GM18505 (cell line): ENCODE data around the gene G0S2.
"Not testable (repeated sequence)": the region's sequence is repeated elsewhere in the genome, so short reads cannot be mapped to it uniquely, and the experiment has no call there.

Experiments used
- ATAC-seq: cut with Tn5 transposase; IDR thresholded peaks from one replicate; pipeline ENCODE4 v1.9.1; 2021; ENCODE audit not compliant: unreplicated experiment
- POLR2A ChIP-seq: IDR thresholded peaks from 4 replicates; pipeline ENCODE4 v1.6.1; 2011; ENCODE audit warnings: borderline replicate concordance; ENCODE audit not compliant: insufficient read depth, insufficient read length; ENCODE audit errors: extremely low read depth

G0S2 gene

GRCh38 chr1:209673631-209674417 is 1.4 kb upstream of the G0S2 start:
- no peak for TF ChIP-seq POLR2A
- no peak for ATAC-seq

GRCh38 chr1:209675565-209676154 is 448 bp downstream of the G0S2 start:
- ATAC-seq: no peak
- TF ChIP-seq POLR2A: no peak

- TF ChIP-seq POLR2A: no peak
Observed at GRCh38 chr1:209678981-209679539, 3.8 kb downstream of the G0S2 start.

GRCh38 chr1:209685821-209686220 is 10.6 kb downstream of the G0S2 start:
- ATAC-seq: no peak
- TF ChIP-seq POLR2A: no peak

More at GRCh38 chr1:209678981-209679539, 3.8 kb downstream of the G0S2 start:
- no peak for ATAC-seq

GRCh38 chr1:209686322-209686721 is 11.1 kb downstream of the G0S2 start:
- TF ChIP-seq POLR2A: no peak
- ATAC-seq: no peak

- no peak for ATAC-seq
Observed at GRCh38 chr1:209688746-209689234, 13.6 kb downstream of the G0S2 start.

GRCh38 chr1:209689477-209689876 is 14.3 kb downstream of the G0S2 start:
- no peak for TF ChIP-seq POLR2A
- no peak for ATAC-seq

More at GRCh38 chr1:209688746-209689234, 13.6 kb downstream of the G0S2 start:
- TF ChIP-seq POLR2A: no peak

- no peak for TF ChIP-seq POLR2A
- no peak for ATAC-seq
Observed at GRCh38 chr1:209691237-209691636, 16.0 kb downstream of the G0S2 start.

- TF ChIP-seq POLR2A: no peak
- no peak for ATAC-seq
Observed at GRCh38 chr1:209692296-209692695, 17.1 kb downstream of the G0S2 start.

- no peak for TF ChIP-seq POLR2A
- no peak for ATAC-seq
Observed at GRCh38 chr1:209692745-209693504, 17.7 kb downstream of the G0S2 start.

- TF ChIP-seq POLR2A: no peak
- ATAC-seq: no peak
Observed at GRCh38 chr1:209696673-209697072, 21.5 kb downstream of the G0S2 start.

GRCh38 chr1:209697126-209697525 is 21.9 kb downstream of the G0S2 start:
- no peak for ATAC-seq
- TF ChIP-seq POLR2A: no peak

GRCh38 chr1:209700686-209701085 is 25.5 kb downstream of the G0S2 start:
- ATAC-seq: not testable (repeated sequence)
